Hepatocyte (in vitro differentiated cells): ENCODE measurements around the gene CIT. TPM values are rescaled to one million over a fixed set of nuclear protein-coding genes. Genes with fewer than 3 reads are reported as not detected.
A peak's percentile ranks its signal among the peaks of the same experiment; 100 is the strongest.

Experiments
- DNase-seq: peaks from one replicate; pipeline ENCODE4 v3.0.0-alpha.2; 2016; ENCODE audit warnings: low spot score
- H2AFZ ChIP-seq: fragments of 200-600 bp; sonication (generic); 2 replicates; pipeline ENCODE4 v1.6.0; 2016; ENCODE audit warnings: antibody characterized with exemption, mild to moderate bottlenecking
- H3K27ac ChIP-seq: fragments of 200-600 bp; sonication (generic); 2 replicates; pipeline ENCODE4 v1.5.1; 2016; ENCODE audit warnings: mild to moderate bottlenecking
- H3K27me3 ChIP-seq: fragments of 200-600 bp; sonication (generic); 2 replicates; pipeline ENCODE4 v1.6.1; 2016
- H3K36me3 ChIP-seq: fragments of 200-600 bp; sonication (generic); replicated peaks from 2 replicates; pipeline ENCODE4 v1.5.1; 2016; ENCODE audit warnings: low read depth; ENCODE audit not compliant: insufficient read depth
- H3K4me1 ChIP-seq: fragments of 200-600 bp; sonication (generic); 2 replicates; pipeline ENCODE4 v1.5.1; 2016; ENCODE audit warnings: mild to moderate bottlenecking, moderate library complexity; ENCODE audit not compliant: insufficient read depth
- H3K4me2 ChIP-seq: fragments of 200-600 bp; sonication (generic); 2 replicates; pipeline ENCODE4 v1.6.0; 2016
- H3K4me3 ChIP-seq: fragments of 200-600 bp; sonication (generic); 2 replicates; pipeline ENCODE4 v1.5.1; 2016; ENCODE audit warnings: mild to moderate bottlenecking
- H3K79me2 ChIP-seq: fragments of 200-600 bp; sonication (generic); 2 replicates; pipeline ENCODE4 v1.6.0; 2017; ENCODE audit warnings: mild to moderate bottlenecking
- H3K9me2 ChIP-seq: fragments of 200-600 bp; sonication (generic); replicated peaks from 2 replicates; pipeline ENCODE4 v1.6.0; 2017; ENCODE audit warnings: mild to moderate bottlenecking; ENCODE audit not compliant: insufficient read depth
- H3K9me3 ChIP-seq: fragments of 200-600 bp; sonication (generic); 2 replicates; pipeline ENCODE4 v1.5.1; 2016; ENCODE audit warnings: low read depth, mild to moderate bottlenecking
- H4K20me1 ChIP-seq: fragments of 200-600 bp; sonication (generic); 2 replicates; pipeline ENCODE4 v1.6.0; 2016; ENCODE audit warnings: mild to moderate bottlenecking; ENCODE audit not compliant: insufficient read depth, poor library complexity, severe bottlenecking
- CTCF ChIP-seq: fragments of 200-600 bp; sonication (generic); IDR thresholded peaks from 2 replicates; pipeline ENCODE4 v1.5.1; 2016; ENCODE audit warnings: antibody characterized with exemption, mild to moderate bottlenecking; ENCODE audit not compliant: poor library complexity
- EZH2 ChIP-seq: fragments of 200-600 bp; sonication (generic); IDR thresholded peaks from 2 replicates; pipeline ENCODE4 v1.6.1; 2016; ENCODE audit warnings: antibody characterized with exemption, mild to moderate bottlenecking, borderline replicate concordance
- EZH2phosphoT487 ChIP-seq: fragments of 200-600 bp; sonication (generic); IDR thresholded peaks from one replicate; pipeline ENCODE4 v1.6.1; 2018; ENCODE audit warnings: antibody characterized with exemption, mild to moderate bottlenecking, low read depth, moderate library complexity; ENCODE audit not compliant: unreplicated experiment, severe bottlenecking
- WGBS: methylation state at CpG from one replicate; pipeline ENCODE4 v1.1.6; 2016; ENCODE audit warnings: low lambda C conversion rate; ENCODE audit errors: missing lambda C conversion rate; 5-methylcytosine and 5-hydroxymethylcytosine counted together
- polyA plus RNA-seq: library from polyadenylated mRNA; unstranded; fragments of >200 nt; fragmentation: Nextera tagmentation; extraction: Ambion mirVana; gene quantifications from 2 replicates; pipeline ENCODE4 v1.2.1, GENCODE V29; 2016
- total RNA-seq: library from RNA; depleted of rRNA; stranded (reverse); fragments of >200 nt; gene quantifications from 2 replicates; pipeline ENCODE4 v1.2.3, GENCODE V29; 2014

CIT gene
- total and polyA plus RNA-seq, 2 experiments from 2014 or later: 3.6 to 3.9 TPM

- H3K4me2 ChIP-seq: no peak overlapping the region
- no peak overlapping the region for H3K4me3 ChIP-seq
- peaks cover 14% of the 10 kb centered on the region for H3K4me1 ChIP-seq
- H4K20me1 ChIP-seq: no peaks in the 10 kb centered on the region
- no peaks in the 10 kb centered on the region for H3K79me2 ChIP-seq
- no peaks in the 10 kb centered on the region for H3K27me3 ChIP-seq
- H3K9me3 ChIP-seq: no peaks in the 10 kb centered on the region
- no peaks in the 10 kb centered on the region for H3K36me3 ChIP-seq
- no peaks in the 10 kb centered on the region for H3K9me2 ChIP-seq
- H2AFZ ChIP-seq: no peak overlapping the region
- WGBS: 94% methylated on average over 8 of the region's 8 CpGs
- TF ChIP-seq EZH2 (no peak), CTCF (no peak), EZH2phosphoT487 (no peak)
- DNase-seq: no peak
- no peak overlapping the region for H3K27ac ChIP-seq
These were observed 163.5 kb downstream of the CIT start for GRCh38 chr12:119713551-119714031.

GRCh38 chr12:119712721-119713120 is 164.4 kb downstream of the CIT start:
- no peaks in the 10 kb centered on the region for H4K20me1 ChIP-seq
- TF ChIP-seq EZH2: no peak
- H3K4me2 ChIP-seq: no peak overlapping the region
- WGBS: 98% methylated on average over 11 of the region's 11 CpGs
- H3K27ac ChIP-seq: no peak overlapping the region
- peaks cover 14% of the 10 kb centered on the region for H3K4me1 ChIP-seq
- no peak for DNase-seq
- H3K79me2 ChIP-seq: no peaks in the 10 kb centered on the region
- no peaks in the 10 kb centered on the region for H3K9me2 ChIP-seq
- no peaks in the 10 kb centered on the region for H3K27me3 ChIP-seq
- H3K9me3 ChIP-seq: no peaks in the 10 kb centered on the region
- no peak overlapping the region for H3K4me3 ChIP-seq
- no peaks in the 10 kb centered on the region for H3K36me3 ChIP-seq
- no peak overlapping the region for H2AFZ ChIP-seq

GRCh38 chr12:119711693-119712092 is 165.4 kb downstream of the CIT start:
- no peak overlapping the region for H2AFZ ChIP-seq
- no peak overlapping the region for H3K4me3 ChIP-seq
- WGBS: 100% methylated on average over 4 of the region's 4 CpGs
- H3K36me3 ChIP-seq: no peaks in the 10 kb centered on the region
- no peaks in the 10 kb centered on the region for H3K9me2 ChIP-seq
- no peak for DNase-seq
- no peak overlapping the region for H3K27ac ChIP-seq
- H3K79me2 ChIP-seq: no peaks in the 10 kb centered on the region
- no peak overlapping the region for H3K4me2 ChIP-seq
- no peaks in the 10 kb centered on the region for H3K27me3 ChIP-seq
- no peaks in the 10 kb centered on the region for H3K9me3 ChIP-seq
- TF ChIP-seq EZH2phosphoT487 (no peak), EZH2 (no peak), CTCF (no peak)
- H3K4me1 ChIP-seq: peaks cover 9% of the 10 kb centered on the region
- H4K20me1 ChIP-seq: no peaks in the 10 kb centered on the region

- H3K4me1 ChIP-seq: peaks cover 4% of the 10 kb centered on the region
- H3K79me2 ChIP-seq: no peaks in the 10 kb centered on the region
- no peaks in the 10 kb centered on the region for H4K20me1 ChIP-seq
- no peak overlapping the region for H2AFZ ChIP-seq
- no peaks in the 10 kb centered on the region for H3K9me2 ChIP-seq
- no peaks in the 10 kb centered on the region for H3K36me3 ChIP-seq
- H3K27me3 ChIP-seq: no peaks in the 10 kb centered on the region
- no peak overlapping the region for H3K4me2 ChIP-seq
- no peak overlapping the region for H3K4me3 ChIP-seq
- WGBS: 86% methylated on average over 15 of the region's 15 CpGs
- H3K9me3 ChIP-seq: no peaks in the 10 kb centered on the region
- TF ChIP-seq EZH2 (no peak), CTCF (no peak), EZH2phosphoT487 (no peak)
- H3K27ac ChIP-seq: peak overlapping the region; percentile 56
- no peak for DNase-seq
These were observed 166.1 kb downstream of the CIT start for GRCh38 chr12:119710965-119711551.
